Measurements from ENCODE around the gene CACYBP. TPM values are rescaled to one million over a fixed set of nuclear protein-coding genes. Genes with fewer than 3 reads are reported as not detected.

Gene CACYBP
- total RNA-seq, 1 donor from 2014 or later, result 91.5 TPM

- DNase-seq (ENCODE audit: low spot score, unreplicated experiment), result no peak
- Mint-ChIP-seq H3K9me3 (ENCODE audit: low read depth) (no peaks in the 10 kb centered on the region), H3K27me3 (no peaks in the 10 kb centered on the region), H3K36me3 (ENCODE audit: insufficient read depth) (no peaks in the 10 kb centered on the region), H3K4me1 (ENCODE audit: low read depth) (peaks cover 12% of the 10 kb centered on the region), H3K4me3 (ENCODE audit: low read depth) (no peak overlapping the region), H3K27ac (no peak overlapping the region)
- no peak for TF ChIP-seq CTCF (IDR thresholded peaks at IDR 0.05; ENCODE audit: unreplicated experiment)
Observed at GRCh38 chr1:174995121-174995520, 4.6 kb upstream of the CACYBP start.

- H3K4me3 Mint-ChIP-seq (ENCODE audit: low read depth), result no peak overlapping the region
- no peaks in the 10 kb centered on the region for H3K27me3 Mint-ChIP-seq
- TF ChIP-seq CTCF (IDR thresholded peaks at IDR 0.05; ENCODE audit: unreplicated experiment), result no peak
- H3K9me3 Mint-ChIP-seq (ENCODE audit: low read depth), result no peaks in the 10 kb centered on the region
- peak overlapping the region; percentile 25 for H3K27ac Mint-ChIP-seq
- H3K36me3 Mint-ChIP-seq (ENCODE audit: insufficient read depth), result no peaks in the 10 kb centered on the region
- H3K4me1 Mint-ChIP-seq (ENCODE audit: low read depth), result peaks cover 17% of the 10 kb centered on the region
- DNase-seq (ENCODE audit: low spot score, unreplicated experiment), result no peak
Observed at GRCh38 chr1:174995916-174996315, 3.8 kb upstream of the CACYBP start.

GRCh38 chr1:174996476-174996875 lies 3.3 kb upstream of the CACYBP start:
- Mint-ChIP-seq H3K4me1 (ENCODE audit: low read depth) (peaks cover 23% of the 10 kb centered on the region), H3K36me3 (ENCODE audit: insufficient read depth) (no peaks in the 10 kb centered on the region), H3K27ac (no peak overlapping the region), H3K4me3 (ENCODE audit: low read depth) (no peak overlapping the region), H3K27me3 (no peaks in the 10 kb centered on the region), H3K9me3 (ENCODE audit: low read depth) (no peaks in the 10 kb centered on the region)
- DNase-seq (ENCODE audit: low spot score, unreplicated experiment), result no peak
- no peak for TF ChIP-seq CTCF (IDR thresholded peaks at IDR 0.05; ENCODE audit: unreplicated experiment)

GRCh38 chr1:174997041-174997440 lies 2.7 kb upstream of the CACYBP start:
- TF ChIP-seq CTCF (IDR thresholded peaks at IDR 0.05; ENCODE audit: unreplicated experiment), result no peak

GRCh38 chr1:174998569-174999215 lies 1.1 kb upstream of the CACYBP start:
- Mint-ChIP-seq H3K4me3 (ENCODE audit: low read depth) (no peak overlapping the region), H3K27ac (no peak overlapping the region), H3K27me3 (no peaks in the 10 kb centered on the region), H3K36me3 (ENCODE audit: insufficient read depth) (no peaks in the 10 kb centered on the region), H3K9me3 (ENCODE audit: low read depth) (no peaks in the 10 kb centered on the region), H3K4me1 (ENCODE audit: low read depth) (peaks cover 31% of the 10 kb centered on the region)
- TF ChIP-seq CTCF (IDR thresholded peaks at IDR 0.05; ENCODE audit: unreplicated experiment), result peak; percentile 87
- peak; percentile 11 for DNase-seq (ENCODE audit: low spot score, unreplicated experiment)

More at GRCh38 chr1:174997041-174997440, 2.7 kb upstream of the CACYBP start:
- Mint-ChIP-seq H3K36me3 (ENCODE audit: insufficient read depth) (no peaks in the 10 kb centered on the region), H3K9me3 (ENCODE audit: low read depth) (no peaks in the 10 kb centered on the region), H3K27ac (peak overlapping the region; percentile 69), H3K4me1 (ENCODE audit: low read depth) (peaks cover 24% of the 10 kb centered on the region), H3K4me3 (ENCODE audit: low read depth) (no peak overlapping the region), H3K27me3 (no peaks in the 10 kb centered on the region)
- no peak for DNase-seq (ENCODE audit: low spot score, unreplicated experiment)
